ENCODE measurements around the gene CKS1B. TPM values are rescaled to one million over a fixed set of nuclear protein-coding genes. Genes with fewer than 3 reads are reported as not detected.

The CKS1B gene
- total and polyA plus RNA-seq, 9 of the 15 experiments (the other 6 are each of a cell fraction or from before 2014, with no cell fraction given) = 215 to 1,103 (median 460) TPM

DNA sequence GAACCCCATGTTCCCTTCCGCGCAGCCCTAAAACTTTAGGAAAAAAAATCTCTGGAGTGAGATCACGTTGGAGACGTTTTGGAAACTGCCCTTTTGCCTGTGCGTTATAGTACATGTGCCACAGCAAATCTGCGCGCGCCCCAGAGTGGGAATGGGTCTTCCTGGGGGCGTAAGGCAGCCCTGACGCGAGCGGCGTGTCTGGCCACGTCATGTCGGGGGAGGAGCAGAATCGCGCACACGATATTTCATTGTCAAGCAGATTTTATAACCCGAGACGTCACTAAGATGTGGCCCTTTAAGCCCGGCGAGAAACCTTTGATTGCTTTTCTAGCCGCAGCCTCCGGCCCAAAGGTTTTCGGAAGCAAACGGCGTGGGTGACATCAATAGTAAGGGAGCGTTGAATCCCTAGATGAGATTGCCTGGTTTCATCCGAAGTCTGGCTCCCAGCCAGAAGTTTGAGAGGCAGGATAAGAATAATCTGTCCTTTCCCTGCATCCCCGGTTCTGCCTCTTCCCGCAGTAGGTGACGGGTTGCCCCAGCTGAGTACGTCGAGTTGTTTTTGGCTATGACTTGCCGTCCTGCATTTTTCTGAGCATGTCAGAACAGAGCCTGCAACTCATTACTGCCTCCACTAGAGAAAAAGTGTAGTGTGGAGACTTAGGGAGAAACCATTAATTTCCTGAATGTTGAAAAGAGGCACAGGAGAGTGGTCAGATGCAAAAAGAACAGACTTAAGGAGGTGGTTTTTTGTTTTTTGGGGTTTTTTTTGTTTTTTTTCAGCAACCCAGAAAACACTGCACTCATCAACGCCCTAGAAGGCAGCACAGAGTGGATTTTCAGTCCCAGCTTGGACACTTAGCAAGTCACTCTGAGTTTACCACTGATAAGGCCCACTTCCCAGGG is 37.1 kb upstream of the CKS1B start (continued):
- TF ChIP-seq, protein P1, sequence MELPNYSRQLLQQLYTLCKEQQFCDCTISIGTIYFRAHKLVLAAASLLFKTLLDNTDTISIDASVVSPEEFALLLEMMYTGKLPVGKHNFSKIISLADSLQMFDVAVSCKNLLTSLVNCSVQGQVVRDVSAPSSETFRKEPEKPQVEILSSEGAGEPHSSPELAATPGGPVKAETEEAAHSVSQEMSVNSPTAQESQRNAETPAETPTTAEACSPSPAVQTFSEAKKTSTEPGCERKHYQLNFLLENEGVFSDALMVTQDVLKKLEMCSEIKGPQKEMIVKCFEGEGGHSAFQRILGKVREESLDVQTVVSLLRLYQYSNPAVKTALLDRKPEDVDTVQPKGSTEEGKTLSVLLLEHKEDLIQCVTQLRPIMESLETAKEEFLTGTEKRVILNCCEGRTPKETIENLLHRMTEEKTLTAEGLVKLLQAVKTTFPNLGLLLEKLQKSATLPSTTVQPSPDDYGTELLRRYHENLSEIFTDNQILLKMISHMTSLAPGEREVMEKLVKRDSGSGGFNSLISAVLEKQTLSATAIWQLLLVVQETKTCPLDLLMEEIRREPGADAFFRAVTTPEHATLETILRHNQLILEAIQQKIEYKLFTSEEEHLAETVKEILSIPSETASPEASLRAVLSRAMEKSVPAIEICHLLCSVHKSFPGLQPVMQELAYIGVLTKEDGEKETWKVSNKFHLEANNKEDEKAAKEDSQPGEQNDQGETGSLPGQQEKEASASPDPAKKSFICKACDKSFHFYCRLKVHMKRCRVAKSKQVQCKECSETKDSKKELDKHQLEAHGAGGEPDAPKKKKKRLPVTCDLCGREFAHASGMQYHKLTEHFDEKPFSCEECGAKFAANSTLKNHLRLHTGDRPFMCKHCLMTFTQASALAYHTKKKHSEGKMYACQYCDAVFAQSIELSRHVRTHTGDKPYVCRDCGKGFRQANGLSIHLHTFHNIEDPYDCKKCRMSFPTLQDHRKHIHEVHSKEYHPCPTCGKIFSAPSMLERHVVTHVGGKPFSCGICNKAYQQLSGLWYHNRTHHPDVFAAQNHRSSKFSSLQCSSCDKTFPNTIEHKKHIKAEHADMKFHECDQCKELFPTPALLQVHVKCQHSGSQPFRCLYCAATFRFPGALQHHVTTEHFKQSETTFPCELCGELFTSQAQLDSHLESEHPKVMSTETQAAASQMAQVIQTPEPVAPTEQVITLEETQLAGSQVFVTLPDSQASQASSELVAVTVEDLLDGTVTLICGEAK (IDR thresholded peaks at IDR 0.05) = peak; percentile 34; the same call in 1 of the 2 replicates
- TF ChIP-seq, protein P1 (CRISPR knock-in tag; IDR thresholded peaks at IDR 0.05) = no peak
- TF ChIP-seq TEAD1 (CRISPR knock-in tag; IDR thresholded peaks at IDR 0.05) (peak in 1 of 2 experiments; percentile 48; a peak in 2 of 4 replicates), ZNF3 (CRISPR knock-in tag; IDR thresholded peaks at IDR 0.05) (no peak), MBD2 (IDR thresholded peaks at IDR 0.05; ENCODE audit: borderline replicate concordance, low read depth) (peak; percentile 95), CBFA2T3 (IDR thresholded peaks at IDR 0.05) (peak; percentile 70), STAG1 (CRISPR knock-in tag; IDR thresholded peaks at IDR 0.05; ENCODE audit: borderline replicate concordance) (no peak), CXXC5 (CRISPR knock-in tag; IDR thresholded peaks at IDR 0.05) (peak; percentile 95), SMARCE1 (IDR thresholded peaks at IDR 0.05) (peak; percentile 67), U2AF2 (optimal IDR thresholded peaks at IDR 0.05; ENCODE audit: low read depth, low read length) (no peak), SP1 (CRISPR knock-in tag; IDR thresholded peaks at IDR 0.05) (peak; percentile 82; the same call in 1 of the 2 replicates), FOXM1 (IDR thresholded peaks at IDR 0.05; ENCODE audit: low read depth) (peak; percentile 87; the same call in 1 of the 2 replicates), FOXM1 (CRISPR knock-in tag; IDR thresholded peaks at IDR 0.05; ENCODE audit: low read depth) (no peak; the same call in 1 of the 2 replicates), TRIM24 (IDR thresholded peaks at IDR 0.05) (no peak), ZEB2 (IDR thresholded peaks at IDR 0.05) (peak; percentile 57; the same call in 1 of the 2 replicates)
- TF ChIP-seq, protein P2, sequence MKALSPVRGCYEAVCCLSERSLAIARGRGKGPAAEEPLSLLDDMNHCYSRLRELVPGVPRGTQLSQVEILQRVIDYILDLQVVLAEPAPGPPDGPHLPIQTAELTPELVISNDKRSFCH (CRISPR knock-in tag; IDR thresholded peaks at IDR 0.05) = no peak
- TF ChIP-seq, protein P2 (tag; IDR thresholded peaks at IDR 0.05) = no peak
- TF ChIP-seq, protein P3, sequence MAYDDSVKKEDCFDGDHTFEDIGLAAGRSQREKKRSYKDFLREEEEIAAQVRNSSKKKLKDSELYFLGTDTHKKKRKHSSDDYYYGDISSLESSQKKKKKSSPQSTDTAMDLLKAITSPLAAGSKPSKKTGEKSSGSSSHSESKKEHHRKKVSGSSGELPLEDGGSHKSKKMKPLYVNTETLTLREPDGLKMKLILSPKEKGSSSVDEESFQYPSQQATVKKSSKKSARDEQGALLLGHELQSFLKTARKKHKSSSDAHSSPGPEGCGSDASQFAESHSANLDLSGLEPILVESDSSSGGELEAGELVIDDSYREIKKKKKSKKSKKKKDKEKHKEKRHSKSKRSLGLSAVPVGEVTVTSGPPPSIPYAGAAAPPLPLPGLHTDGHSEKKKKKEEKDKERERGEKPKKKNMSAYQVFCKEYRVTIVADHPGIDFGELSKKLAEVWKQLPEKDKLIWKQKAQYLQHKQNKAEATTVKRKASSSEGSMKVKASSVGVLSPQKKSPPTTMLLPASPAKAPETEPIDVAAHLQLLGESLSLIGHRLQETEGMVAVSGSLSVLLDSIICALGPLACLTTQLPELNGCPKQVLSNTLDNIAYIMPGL (CRISPR knock-in tag; IDR thresholded peaks at IDR 0.05) = no peak; the same call in 1 of the 2 replicates
